GM21381 (cell line): ENCODE results near the gene PCDH9.

ENCODE experiments used
- ATAC-seq: cut with Tn5 transposase; IDR thresholded peaks from one replicate; pipeline ENCODE4 v1.9.1; 2021; ENCODE audit warnings: mild to moderate bottlenecking, moderate library complexity; ENCODE audit not compliant: unreplicated experiment

Gene PCDH9

DNA sequence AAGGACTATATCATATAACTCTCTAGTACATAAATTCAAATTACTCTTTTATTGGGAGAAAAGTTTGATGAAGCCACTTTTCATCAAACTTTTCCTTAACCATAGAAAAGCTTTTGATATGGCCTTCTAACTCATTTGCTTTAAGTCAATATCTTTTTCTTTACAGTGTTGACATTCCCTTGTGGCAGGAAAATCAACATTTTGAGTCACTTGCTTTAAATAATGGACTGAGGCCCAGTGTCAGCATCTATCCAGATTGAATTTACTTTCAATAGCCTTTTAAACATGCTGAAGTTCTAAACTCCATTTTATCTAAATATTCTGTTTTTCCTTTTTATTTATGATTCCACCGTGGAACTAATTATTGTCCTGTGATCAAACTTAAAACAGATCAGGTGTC, 62.7 kb downstream of the PCDH9 start:
- no peak for ATAC-seq

DNA sequence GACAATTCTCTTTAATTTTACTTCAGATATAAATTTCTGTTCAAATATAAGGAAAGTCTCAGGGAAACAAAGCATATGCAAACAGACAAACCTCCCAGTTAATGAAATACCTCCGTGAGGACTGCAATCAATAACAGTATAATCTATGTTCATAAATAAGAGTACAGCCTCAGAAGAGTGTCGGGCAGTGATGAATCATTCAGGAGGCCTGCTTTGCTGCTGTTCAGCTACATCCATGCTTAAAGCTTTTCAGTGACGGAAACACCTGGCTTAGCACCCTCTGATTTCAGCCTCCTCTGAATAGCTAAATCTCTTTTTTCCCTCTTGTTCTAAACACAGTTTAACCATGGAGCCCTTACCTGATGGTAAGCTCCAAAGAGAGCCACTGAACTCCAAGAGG, 69.0 kb downstream of the PCDH9 start:
- no peak for ATAC-seq

DNA sequence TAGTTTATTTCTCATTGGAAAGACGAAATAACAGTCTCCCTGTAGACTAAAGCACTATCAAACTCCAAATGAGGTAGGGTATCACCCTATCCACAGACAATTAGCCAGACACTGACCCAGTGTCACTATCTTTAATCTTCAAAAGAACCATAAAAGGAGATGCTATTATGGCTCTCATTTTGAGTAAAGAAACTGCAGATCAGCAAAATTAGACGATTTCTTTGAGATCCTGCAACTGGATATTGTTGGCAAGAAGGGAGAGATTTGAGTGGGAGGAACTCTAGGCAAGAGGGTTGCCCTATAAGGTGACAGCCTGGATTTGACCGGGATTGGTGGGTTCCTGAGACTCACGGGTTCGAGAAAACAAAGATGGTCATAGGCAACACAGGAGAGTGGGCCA, 71.2 kb downstream of the PCDH9 start:
- ATAC-seq: no peak

DNA sequence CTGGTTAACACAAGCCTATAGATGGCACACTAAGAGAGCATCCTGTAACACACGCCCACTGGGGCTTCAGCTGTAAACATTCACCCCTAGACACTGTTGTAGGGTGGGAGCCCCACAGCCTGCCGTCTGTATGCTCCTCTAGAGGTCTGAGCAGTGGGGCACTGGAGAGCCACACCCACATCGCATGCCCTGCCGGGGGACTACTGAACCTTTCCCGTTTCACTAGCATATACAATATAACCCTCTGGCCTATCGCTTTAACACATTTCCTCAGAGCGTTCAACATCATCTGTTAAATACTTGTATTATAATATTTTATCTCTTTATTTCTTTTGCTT, 73.4 kb downstream of the PCDH9 start:
- ATAC-seq: no peak

DNA sequence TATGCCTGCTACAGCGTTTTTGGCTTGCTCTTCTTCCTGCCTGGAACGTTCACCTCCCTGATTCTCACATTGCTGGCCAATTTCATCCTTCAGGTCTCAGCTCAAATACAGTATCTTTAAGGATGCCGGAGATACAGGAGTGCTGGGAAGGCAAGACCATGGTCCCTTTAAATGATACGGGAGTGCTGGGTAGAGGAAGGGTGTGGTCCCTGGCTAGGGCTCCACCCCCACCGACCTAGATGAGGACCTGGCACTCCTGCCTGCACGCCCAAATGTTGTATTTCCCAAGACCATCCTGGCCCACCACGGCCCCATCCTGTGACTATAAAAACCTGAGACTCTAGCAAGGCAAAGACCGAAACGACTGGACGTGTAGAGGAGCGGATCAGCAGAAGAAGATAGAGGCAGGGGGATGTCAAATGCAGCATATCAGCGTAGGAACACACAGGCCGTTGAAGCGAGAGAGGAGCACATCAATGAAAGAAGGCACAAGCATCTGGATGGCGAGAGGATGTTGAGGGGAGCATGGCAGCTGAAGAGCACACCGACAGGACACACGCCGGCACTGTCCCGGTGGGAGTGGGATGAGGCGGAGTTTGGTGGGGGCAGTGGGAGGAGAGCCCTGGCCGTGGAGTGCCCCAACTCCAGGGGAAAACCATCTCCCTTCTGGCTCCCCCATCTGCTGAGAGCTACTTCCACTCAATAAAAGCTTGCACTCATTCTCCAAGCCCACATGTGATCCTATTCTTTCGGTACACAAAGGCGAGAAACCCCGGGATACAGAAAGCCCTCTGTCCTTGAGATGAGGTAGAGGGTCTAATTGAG, 74.0 kb downstream of the PCDH9 start:
- ATAC-seq: no peak

DNA sequence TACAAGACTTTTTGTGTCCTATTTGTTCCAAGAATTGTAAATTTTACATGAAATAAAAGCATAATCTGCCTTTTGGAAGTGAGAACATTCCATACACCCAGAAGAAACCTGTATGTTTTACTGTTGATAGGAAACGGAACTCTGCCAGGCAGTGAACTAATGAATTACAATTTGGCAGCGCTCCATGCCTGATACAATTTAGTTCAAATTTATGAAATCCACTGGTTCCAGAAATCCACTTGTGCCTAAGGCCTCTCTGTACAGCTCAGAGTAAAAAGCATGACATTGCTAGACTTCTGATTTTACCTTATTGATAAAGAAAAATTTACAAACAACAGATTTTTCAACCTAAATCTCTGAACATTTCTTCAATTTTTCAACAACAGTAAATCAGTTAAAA, 78.1 kb downstream of the PCDH9 start:
- no peak for ATAC-seq

DNA sequence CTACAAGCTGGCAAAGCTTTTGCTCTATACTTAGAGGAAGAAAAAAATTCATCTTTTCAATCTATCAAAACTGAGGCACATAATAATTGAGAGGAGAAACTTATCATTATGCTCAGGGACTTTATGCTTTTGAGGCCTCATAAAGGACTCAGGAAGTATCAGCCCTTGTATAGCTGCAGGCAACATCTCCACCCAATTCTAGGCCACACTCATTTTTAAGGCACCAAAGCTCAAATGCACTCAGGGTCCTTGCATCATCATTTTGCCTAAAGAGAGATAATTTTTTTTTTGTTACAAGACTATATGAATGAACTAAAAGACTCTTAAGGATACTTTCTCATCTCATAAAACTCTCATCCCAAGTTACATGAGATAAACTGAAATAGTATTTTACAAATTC, 78.5 kb downstream of the PCDH9 start:
- ATAC-seq: no peak

DNA sequence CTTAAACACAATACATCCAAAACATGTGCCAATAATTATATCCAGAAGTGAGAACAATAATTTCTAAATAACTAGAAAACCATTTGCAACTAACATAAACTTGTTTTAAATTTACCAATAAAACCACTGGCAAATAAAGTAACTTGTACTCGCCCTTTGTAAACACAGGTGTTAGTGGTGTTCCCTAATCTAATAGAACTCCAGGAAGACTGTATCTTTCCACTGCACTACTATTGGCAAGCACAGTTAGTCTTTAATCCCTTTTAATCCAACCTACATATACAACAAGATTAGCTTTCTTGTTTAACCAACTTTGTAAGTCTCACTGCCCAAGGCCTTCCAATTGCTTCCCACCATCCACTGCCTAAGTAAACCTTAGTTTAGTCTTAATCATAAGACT, 79.5 kb downstream of the PCDH9 start:
- ATAC-seq: no peak

DNA sequence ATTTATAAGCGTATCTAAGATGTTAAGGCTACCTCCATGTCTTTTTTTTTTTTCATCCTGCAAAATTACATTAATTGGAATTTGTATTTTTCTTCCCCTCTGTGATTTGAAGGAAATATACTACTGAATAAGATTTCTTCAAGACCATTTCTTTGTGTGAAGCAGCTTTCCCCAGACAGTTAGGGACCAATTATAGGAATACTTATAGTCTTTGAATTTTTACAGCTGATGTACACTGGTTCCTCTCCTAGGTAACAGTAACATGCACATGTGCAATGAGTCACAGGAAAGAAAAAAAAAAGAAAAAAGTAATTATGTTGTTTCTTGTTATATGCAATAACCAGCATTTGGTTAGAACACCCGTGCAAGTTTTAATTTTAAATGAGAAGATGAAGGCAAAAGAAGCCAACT, 82.0 kb downstream of the PCDH9 start:
- no peak for ATAC-seq

DNA sequence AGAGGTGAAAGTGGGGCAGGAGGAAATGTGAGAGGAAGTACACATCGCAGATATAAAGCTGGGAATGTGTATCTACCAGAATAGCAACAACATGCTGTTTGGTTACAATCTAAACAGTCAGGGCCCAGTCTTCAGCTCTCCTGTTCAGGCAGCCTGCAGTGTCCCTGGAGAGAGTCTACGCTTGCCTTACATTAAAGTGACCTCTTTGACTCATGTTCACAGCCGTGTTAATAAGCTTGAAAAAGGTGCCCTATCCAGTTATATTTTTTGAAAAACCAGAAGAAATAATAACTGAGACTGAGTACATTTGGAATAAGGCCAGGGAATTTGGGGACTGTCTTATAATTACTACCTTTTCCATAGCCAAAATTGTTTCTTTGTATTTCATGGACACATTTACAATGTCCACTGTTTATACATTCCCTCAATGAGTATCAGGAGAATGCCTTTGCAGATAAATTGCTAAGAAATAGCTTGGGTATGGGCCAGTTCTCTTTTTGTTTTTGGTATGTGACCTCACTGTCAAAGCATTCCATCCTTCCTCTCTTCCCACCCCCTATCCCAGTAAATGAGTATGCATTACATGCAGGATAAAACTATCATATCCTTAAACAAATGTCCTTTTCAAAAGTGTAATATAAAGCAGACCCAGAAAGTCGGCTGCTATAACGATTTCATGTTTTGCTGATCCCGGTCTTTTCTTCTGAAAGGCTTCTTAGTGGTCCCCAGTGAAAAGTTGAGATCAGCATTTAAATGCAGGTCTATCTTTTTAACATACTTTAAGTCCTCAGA, 82.6 kb downstream of the PCDH9 start:
- ATAC-seq: no peak

DNA sequence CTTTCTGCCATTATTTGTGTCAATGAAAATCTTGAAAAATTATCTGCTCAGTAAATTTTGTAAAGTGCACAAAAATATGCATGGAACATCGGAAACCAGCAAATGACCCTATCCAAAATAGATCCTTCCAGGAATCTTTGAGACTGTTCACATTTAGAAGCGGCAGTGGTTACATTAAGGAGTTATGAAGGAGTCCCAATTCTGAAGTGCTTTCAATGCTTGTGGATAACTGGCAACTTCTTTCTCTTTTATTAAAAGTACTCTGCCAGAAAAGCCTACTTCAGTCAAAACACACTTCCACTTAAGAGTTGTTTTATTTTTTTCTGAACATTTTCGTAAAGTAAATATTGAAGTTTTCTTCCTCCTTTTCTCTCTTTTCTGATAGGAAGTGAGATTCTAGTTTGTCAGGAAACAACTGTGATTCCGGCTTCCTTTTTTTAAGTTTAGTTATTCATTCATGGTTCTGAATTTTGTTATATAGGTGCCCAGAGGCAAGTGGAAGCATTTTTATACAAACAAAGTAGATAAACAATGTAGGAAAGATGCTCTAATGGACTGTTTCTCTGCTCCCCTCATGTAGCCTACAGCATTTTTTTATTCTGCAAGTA, 83.5 kb downstream of the PCDH9 start:
- ATAC-seq: no peak

DNA sequence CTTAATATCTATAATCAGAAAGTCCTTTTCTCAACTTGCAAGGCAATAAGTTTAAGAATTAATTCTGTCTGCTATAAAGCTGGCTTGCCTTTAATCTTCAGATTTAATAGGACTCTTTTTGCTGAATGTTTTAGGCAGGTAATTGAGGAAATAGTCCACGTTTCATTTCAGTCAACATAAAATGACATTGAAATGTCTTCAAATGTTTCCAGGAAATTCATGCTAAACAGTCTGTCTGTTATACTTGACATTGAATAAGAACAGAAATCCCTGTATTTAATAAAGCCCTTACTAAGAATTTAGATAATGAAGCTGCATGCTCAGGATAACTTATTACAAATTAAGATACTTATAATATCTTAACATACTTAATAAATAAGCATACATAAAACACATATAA, 84.2 kb downstream of the PCDH9 start:
- no peak for ATAC-seq

DNA sequence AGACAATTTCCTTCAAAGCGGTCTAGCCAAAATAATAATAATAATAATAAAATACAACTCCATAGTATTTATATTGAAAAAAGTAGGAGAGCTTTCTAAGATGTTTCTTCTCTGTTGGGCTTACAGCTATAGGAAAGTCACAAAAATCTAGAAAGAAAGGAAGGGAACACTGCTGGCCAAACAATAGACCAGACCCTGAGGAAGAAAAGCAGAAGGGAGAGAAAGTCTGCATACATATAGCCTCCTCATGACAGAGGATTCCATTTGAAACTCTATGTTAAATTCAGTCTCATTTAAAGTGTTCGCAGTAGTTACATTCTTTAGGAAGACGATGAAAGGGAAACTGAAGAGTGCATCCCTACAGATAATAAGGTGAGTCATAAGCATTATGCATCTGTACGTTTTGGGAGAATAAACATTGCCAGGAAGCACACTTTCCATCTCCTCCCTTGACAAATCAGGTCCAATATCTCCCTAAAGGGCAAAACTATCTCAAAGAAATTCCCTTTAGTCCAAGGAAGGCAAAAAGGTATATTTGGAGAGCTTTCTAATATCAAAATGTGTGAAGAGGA, 86.5 kb downstream of the PCDH9 start:
- no peak for ATAC-seq

DNA sequence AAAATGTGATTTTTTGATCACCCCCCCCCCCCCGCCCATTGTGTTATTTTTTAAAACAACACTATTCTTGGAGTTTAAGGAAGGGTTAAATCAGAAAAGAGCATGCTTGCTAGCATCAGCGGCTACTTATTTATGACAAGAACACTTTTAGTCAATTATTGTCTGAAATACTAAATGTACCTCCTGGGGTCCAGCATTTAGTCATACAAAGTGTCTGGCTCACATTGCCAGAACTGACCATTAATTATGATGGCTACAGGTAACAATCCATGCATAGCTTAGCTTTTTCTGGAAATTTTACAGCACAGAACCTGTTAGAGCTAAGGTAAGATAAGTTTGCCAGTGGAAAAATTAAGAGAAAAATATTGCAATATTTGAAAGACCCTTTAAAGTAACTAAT, 90.1 kb downstream of the PCDH9 start:
- no peak for ATAC-seq

DNA sequence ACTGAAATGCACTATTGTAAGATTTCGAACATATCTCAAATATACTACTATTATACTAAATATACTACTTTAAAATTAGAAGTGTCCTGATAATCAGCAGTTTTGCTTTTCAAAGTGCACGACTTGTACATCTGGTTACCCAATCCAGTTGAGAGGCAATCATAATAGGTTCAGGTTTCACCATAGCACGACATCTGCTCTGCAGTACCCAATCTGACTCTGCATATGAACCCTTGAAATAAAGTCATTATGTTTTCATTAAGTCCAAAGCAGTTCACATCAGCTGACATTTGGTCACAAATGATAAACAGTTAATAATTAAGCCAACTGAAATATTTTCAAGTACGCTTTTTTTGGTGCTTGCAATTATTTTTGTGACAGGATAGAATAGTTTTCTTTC, 90.6 kb downstream of the PCDH9 start:
- no peak for ATAC-seq

DNA sequence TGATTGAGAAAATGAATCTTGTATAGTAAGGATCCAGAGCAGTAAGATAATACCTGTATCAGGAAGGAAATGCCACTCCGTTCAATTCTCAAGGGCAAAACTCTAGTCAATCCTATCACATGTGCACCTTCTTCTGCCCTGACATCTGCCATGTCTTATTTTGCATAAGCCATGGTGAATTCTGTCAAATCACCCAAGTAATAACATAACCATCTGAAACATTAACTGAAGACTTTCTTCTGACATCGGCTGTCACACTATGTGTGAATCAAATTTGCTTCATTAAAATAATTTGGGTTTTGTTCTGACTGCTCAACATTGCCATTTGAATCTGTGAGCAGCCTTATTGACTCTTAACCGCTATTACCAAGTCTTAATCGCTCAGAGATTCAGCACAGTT, 91.2 kb downstream of the PCDH9 start:
- no peak for ATAC-seq

DNA sequence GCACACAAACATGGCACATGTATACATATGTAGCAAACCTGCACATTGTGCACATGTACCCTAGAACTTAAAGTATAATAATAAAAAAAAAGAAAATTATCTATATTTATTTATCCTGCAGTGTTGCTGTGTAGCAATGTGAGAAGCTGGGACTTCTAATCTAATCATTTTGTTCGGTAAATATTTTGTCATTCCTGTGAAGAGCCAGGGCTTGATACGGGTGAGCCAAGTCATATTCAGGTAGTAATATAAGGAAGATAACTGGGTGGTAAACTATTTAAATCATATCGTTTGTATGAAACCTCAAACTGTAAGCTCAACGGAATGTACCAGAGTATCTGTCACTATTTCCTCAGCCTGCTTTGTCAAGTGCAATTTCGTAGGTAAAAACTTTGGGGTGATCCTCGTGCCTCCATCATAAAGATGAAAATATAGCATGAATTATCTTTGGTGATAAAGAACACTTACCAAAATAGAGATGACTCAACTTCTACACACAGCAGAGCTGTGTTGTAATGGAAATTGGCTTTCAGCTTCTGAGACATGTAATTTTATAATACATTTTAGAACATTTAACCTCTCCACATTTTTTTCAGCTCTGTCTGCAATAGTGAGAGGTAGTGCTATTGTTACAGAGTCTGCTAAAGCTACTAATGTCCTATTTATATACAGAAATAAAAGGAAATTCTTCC, 92.9 kb downstream of the PCDH9 start:
- no peak for ATAC-seq

DNA sequence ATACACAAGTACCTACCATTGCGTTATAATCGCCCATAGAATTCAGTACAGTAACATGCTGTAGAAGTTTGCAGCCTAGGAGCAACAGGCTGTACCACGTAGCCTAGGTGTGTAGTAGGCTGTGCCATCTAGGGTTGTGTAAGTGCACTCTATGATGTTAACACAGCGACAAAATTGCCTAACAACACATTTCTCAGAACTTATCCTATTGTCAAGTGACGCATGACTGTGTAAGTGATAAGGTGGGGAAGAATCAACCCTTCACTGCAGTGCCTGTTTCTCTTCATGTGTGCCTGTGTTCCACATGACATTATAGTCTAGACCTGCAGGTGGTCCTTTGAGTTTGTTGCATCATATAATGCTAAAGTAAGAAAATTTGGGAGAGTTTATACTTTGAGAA, 94.0 kb downstream of the PCDH9 start:
- no peak for ATAC-seq

DNA sequence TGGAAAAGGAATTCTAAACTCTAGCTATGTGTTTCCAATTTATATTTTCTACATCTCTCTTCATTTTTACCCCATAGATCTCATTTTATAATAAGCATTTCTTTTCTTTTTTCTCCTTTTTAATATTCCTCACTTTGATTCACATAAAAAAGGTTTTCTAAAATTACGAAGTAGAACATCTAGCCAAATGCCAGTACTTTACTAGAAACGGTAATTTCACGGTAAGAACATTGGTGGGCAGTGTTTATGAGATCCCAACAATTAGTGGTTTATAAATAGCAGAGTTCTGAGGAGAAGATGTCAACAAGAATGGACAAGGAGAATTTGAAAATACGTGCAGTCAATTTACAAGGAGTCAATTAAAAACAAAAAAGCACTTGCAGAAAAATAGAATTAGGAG, 94.8 kb downstream of the PCDH9 start:
- ATAC-seq: no peak

DNA sequence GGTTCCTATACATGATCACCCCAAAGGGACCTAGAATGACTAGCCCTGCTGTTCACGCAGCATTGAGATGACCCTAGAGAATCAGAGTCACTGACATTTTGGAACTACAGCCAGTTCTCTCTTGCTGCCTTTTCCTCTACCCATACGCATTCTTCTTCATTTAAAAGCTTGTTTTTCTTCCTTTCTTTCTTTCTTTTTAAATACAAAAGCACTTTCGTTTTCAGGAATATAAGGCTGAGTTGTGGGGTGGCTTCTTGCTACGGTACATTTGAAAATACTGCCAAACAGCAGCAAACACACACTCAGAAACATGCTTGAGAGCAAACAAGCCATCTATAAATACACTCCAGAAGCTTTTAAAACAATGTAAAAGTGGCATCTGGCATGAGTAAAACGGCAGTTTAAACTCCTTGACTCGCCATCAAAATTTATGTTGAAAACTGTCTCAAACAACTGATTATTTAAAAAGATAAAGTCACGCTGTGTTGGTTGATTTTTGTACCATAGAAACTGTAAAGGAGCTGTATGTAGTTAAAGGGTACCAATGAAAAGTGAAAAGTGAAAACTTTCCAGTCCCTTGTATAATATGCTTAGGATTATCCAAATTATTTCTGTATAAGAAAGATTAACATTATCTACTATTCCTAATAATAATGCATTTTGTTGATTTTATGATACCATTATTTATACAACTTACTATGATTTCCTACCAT, 95.6 kb downstream of the PCDH9 start:
- no peak for ATAC-seq

DNA sequence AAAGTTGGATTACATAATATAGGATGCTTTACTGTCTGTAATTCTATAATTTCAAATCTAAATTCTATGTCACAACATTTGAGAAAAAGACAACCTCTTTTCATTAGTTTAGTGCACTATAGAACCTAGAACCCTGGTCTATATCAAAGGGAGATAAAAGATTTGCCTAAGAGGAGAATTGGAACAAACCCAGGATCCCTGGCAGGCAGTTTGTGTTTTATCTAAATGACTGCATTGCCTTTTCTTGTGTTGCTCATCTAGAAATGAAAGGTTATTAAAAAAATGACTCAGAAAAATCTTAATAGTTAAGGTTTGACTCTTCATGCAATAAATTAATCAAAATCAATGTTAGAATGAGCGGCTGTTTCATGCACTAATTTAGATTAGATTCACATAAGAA, 96.7 kb downstream of the PCDH9 start:
- no peak for ATAC-seq
